ENCODE measurements around the gene AUTS2. TPM values are rescaled to one million over a fixed set of nuclear protein-coding genes. Genes with fewer than 3 reads are reported as not detected.

The AUTS2 gene
- total and polyA plus RNA-seq, 9 of the 15 experiments (the other 6 are each of a cell fraction or from before 2014, with no cell fraction given): 0.58 TPM; not detected in 8

- TF ChIP-seq ZMIZ1 (IDR thresholded peaks at IDR 0.05; ENCODE audit: low read depth in 2 of 2, low read length in 2 of 2) (peak in 1 of 2 experiments; percentile 63; a peak in 1 of 4 replicates), HDAC1 (IDR thresholded peaks at IDR 0.05) (peak in 1 of 2 experiments; percentile 58; a peak in 1 of 4 replicates), ZKSCAN8 (CRISPR knock-in tag; IDR thresholded peaks at IDR 0.05) (no peak), POLR2AphosphoS2 (IDR thresholded peaks at IDR 0.05; ENCODE audit: low read length) (no peak), NCOA2 (IDR thresholded peaks at IDR 0.05; ENCODE audit: partially characterized antibody in 2 of 2) (peak; percentile 70 to 71), FOXA3 (CRISPR knock-in tag; conservative IDR thresholded peaks at IDR 0.05 in 1 of 2, IDR thresholded peaks at IDR 0.05 in 1 of 2) (peak in 1 of 2 experiments; percentile 67; a peak in 1 of 4 replicates), SMARCE1 (IDR thresholded peaks at IDR 0.05) (peak; percentile 72), TRIM24 (IDR thresholded peaks at IDR 0.05) (peak; percentile 60 to 62; a peak in 3 of 4 replicates), C11orf30 (IDR thresholded peaks at IDR 0.05; ENCODE audit: low read depth) (peak; percentile 96), GATAD2A (IDR thresholded peaks at IDR 0.05) (0 out of 2 replicates have a peak, but pooled peaks have one; percentile 21), TAL1 (IDR thresholded peaks at IDR 0.05) (peak; percentile 84), MEF2D (tag; conservative IDR thresholded peaks at IDR 0.05; ENCODE audit: low read depth) (peak; percentile 97), IRF1 (CRISPR knock-in tag; IDR thresholded peaks at IDR 0.05; ENCODE audit: borderline replicate concordance) (no peak), MAFK (IDR thresholded peaks at IDR 0.05; ENCODE audit: low read length) (peak; percentile 91), MAFF (IDR thresholded peaks at IDR 0.05; ENCODE audit: low read length) (peak; percentile 90), SOX6 (IDR thresholded peaks at IDR 0.05) (peak; percentile 85), TAF9B (IDR thresholded peaks at IDR 0.05; ENCODE audit: partially characterized antibody) (peak; percentile 76), PBX2 (CRISPR knock-in tag; IDR thresholded peaks at IDR 0.05; ENCODE audit: low read depth) (peak; percentile 76), PBX2 (tag; conservative IDR thresholded peaks at IDR 0.05; ENCODE audit: low read depth) (peak; percentile 100), SMAD4 (CRISPR knock-in tag; conservative IDR thresholded peaks at IDR 0.05) (peak; percentile 97), GABPB1 (CRISPR knock-in tag; IDR thresholded peaks at IDR 0.05) (no peak), ZNF589 (CRISPR knock-in tag; IDR thresholded peaks at IDR 0.05; ENCODE audit: low read depth) (peak; percentile 84; the same call in 1 of the 2 replicates), NCOA1 (IDR thresholded peaks at IDR 0.05; ENCODE audit: low read depth) (peak; percentile 61), SMARCC2 (IDR thresholded peaks at IDR 0.05; ENCODE audit: low read depth) (peak; percentile 30; the same call in 1 of the 2 replicates)
Measured at GRCh38 chr7:70568674-70569334, 970.5 kb downstream of the AUTS2 start (continued).
